ENCODE measurements around the gene ZBTB17.

The ZBTB17 gene

DNA sequence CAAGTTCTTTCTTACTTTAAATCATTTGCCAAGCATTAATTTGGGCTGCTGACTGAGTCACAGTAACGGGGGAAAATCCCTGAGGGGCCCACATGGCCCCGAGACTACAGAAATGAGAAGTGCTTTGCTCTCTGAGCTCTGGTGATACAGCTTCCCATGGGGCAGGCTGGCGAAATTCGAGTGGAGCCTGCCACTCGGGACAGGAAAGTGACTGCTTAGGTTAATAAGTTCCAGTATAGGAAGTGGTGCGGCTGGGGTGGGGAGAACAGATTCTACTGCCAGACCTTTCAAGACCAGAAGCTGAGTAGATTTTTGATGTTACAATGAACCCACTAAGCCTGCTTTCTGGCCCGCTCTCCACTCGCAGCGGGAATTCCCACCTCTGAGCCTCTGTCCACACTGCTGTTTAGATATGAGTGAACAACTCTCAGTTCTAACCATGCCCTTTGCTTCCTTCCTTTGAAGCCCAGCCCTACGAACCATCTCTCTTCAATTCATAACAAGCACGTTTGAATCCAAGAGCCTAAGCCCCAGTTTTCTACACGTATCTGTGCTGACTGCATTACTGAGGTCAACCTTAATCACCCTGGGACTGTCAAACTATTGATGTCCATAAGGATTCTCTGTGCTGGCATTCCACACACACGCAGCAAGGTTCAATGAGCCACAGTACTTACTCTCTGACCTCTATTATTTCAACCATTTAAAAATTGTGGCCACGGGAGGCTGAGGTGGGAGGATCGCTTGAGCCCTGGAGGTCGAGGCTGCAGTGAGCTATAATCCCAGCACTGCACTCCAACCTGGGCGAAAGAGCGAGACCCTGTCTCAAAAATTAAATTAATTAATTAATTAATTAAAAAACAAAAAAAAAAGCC is 9.6 kb downstream of the ZBTB17 start:
- Histone ChIP-seq H3K36me3 (peaks cover 24% of the 10 kb centered on the region), H3K9me3 (ENCODE audit: severe bottlenecking) (no peaks in the 10 kb centered on the region), H3K4me3 (ENCODE audit: low read depth, low read length) (no peak overlapping the region), H3K27ac (no peak overlapping the region), H3K27me3 (ENCODE audit: insufficient read depth, low read depth, severe bottlenecking) (no peaks in the 10 kb centered on the region)
- no peak for DNase-seq
- TF ChIP-seq, protein P1, sequence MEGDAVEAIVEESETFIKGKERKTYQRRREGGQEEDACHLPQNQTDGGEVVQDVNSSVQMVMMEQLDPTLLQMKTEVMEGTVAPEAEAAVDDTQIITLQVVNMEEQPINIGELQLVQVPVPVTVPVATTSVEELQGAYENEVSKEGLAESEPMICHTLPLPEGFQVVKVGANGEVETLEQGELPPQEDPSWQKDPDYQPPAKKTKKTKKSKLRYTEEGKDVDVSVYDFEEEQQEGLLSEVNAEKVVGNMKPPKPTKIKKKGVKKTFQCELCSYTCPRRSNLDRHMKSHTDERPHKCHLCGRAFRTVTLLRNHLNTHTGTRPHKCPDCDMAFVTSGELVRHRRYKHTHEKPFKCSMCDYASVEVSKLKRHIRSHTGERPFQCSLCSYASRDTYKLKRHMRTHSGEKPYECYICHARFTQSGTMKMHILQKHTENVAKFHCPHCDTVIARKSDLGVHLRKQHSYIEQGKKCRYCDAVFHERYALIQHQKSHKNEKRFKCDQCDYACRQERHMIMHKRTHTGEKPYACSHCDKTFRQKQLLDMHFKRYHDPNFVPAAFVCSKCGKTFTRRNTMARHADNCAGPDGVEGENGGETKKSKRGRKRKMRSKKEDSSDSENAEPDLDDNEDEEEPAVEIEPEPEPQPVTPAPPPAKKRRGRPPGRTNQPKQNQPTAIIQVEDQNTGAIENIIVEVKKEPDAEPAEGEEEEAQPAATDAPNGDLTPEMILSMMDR (IDR thresholded peaks at IDR 0.05; ENCODE audit: low read depth, low read length), result no peak

DNA sequence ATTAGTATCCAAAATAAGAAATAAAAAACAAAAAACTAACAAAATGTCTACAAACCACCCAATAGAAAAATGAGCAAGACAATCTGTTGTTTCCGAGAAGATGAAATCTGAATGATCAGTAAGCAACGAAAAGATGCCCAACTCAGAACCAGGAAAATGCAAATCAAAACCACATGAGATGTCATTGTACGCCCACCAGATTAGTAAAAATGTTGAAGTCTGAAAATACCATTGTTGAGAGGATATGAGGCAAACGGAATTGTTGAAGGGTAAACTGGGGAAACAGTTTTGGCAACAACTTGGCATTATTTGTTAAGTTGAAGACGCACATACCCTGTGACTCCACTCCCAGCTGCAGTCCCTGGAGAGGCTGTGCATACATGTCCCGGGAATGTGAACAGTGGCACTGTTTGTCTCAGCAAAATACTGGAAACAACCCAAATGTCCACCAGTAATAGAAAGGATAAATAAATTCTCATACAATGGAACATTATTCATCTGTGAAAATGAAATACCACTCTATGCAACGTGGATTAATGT is 10.6 kb downstream of the ZBTB17 start:
- no peak for DNase-seq
- TF ChIP-seq, protein P1 (IDR thresholded peaks at IDR 0.05; ENCODE audit: low read depth, low read length), result no peak
- Histone ChIP-seq H3K27me3 (ENCODE audit: insufficient read depth, low read depth, severe bottlenecking) (no peaks in the 10 kb centered on the region), H3K36me3 (peaks cover 26% of the 10 kb centered on the region), H3K4me3 (ENCODE audit: low read depth, low read length) (no peak overlapping the region), H3K9me3 (ENCODE audit: severe bottlenecking) (no peaks in the 10 kb centered on the region), H3K27ac (no peak overlapping the region)

DNA sequence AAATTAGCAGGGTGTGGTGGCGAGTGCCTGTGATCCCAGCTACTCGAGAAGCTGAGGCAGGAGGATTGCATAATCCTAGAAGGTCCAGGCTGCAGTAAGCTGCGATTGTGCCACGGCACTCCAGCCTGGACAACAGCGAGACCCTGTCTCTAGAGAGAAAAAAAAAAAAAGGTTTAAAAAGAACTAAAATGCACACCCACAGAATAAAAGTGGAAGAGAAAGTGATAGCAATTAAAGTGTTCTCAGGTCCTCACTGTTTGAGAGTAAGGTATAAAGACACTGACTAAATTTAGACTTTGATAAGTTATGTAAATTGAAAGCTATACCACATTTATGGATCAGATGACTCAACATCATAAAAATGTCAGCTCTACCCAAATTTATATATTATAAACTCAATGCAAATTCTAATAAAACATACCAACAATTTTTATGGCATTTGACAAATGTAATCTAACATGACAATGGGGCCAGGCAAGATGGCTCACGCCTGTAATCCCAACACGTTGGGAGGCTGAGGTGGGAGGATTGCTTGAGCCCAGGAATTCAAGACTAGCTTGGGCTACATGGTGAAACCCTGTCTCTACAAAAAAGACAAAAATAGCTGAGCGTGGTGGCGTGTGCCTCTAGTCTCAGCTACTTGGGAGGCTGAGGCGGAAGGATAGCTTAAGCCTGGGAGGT is 11.8 kb downstream of the ZBTB17 start:
- Histone ChIP-seq H3K36me3 (peaks cover 16% of the 10 kb centered on the region), H3K4me3 (ENCODE audit: low read depth, low read length) (no peak overlapping the region), H3K27me3 (ENCODE audit: insufficient read depth, low read depth, severe bottlenecking) (no peaks in the 10 kb centered on the region), H3K27ac (no peak overlapping the region), H3K9me3 (ENCODE audit: severe bottlenecking) (no peaks in the 10 kb centered on the region)
- DNase-seq, result no peak
- TF ChIP-seq, protein P1 (IDR thresholded peaks at IDR 0.05; ENCODE audit: low read depth, low read length), result no peak

DNA sequence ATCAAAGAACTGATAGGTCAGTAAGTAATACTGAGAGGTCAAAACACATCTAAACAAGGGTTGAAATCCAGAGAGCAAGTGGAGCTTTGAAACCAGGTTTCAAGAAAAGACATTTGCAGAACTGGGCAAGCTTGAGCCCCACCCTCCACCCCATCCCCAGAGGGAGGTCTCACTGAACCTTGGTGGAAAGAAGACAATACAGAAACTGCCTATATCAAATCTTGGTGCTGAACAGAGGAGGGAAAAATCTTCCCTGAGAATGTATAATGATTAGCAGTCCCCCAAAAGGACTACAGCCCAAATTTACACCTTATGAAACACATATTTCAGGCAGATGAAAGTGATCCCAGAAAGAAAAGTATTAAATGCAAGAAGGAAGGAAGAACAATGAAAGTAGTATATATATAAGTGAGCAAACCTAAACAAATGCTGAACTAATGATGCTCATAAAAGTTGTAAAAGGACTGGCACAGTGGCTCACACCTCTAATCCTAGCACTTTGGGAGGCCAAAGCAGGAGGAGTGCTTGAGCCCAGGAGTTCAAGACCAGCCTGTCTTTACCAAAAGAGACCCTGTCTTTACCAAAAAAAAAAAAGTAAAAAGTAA is 12.4 kb downstream of the ZBTB17 start:
- Histone ChIP-seq H3K9me3 (ENCODE audit: severe bottlenecking) (no peaks in the 10 kb centered on the region), H3K27me3 (ENCODE audit: insufficient read depth, low read depth, severe bottlenecking) (no peaks in the 10 kb centered on the region), H3K27ac (no peak overlapping the region), H3K4me3 (ENCODE audit: low read depth, low read length) (no peak overlapping the region), H3K36me3 (peaks cover 10% of the 10 kb centered on the region)
- TF ChIP-seq, protein P1 (IDR thresholded peaks at IDR 0.05; ENCODE audit: low read depth, low read length), result no peak
- no peak for DNase-seq

DNA sequence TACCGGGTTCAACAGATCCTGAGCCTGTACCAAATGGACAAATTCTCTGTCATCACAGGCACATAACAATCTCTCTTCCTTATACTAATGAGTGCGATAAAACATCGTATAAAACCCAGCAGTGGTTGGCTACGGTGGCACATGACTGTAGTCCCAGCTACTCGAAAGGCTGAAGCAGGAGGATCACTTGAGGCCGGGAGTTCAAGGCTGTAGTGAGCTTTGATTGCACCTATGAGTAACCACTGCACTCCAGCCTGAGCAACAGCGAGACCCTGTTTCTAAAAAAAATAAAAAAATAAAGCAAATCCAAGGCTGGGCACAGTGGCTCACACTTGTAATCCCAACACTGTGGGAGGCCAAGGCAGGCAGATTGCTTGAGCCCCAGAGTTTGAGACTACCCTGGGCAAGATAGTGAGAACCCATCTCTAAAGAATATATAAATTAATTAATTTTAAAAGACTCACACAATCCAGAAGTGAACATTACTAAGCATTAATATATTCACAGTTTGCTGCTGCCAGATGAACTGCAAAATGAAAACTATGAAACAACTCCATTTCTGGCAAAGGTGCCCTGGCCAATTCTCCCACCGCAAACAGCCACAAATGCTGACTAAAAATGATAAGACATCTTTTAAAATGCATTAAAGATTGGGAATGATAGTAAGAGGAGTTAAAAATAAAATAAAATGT is 13.1 kb downstream of the ZBTB17 start:
- TF ChIP-seq, protein P1 (IDR thresholded peaks at IDR 0.05; ENCODE audit: low read depth, low read length), result no peak
- H3K27ac ChIP-seq, result no peak overlapping the region
- no peak for DNase-seq
- H3K9me3 ChIP-seq (ENCODE audit: severe bottlenecking), result no peaks in the 10 kb centered on the region
- H3K27me3 ChIP-seq (ENCODE audit: insufficient read depth, low read depth, severe bottlenecking), result no peaks in the 10 kb centered on the region
- H3K36me3 ChIP-seq, result peaks cover 3% of the 10 kb centered on the region
- no peak overlapping the region for H3K4me3 ChIP-seq (ENCODE audit: low read depth, low read length)

Measured in WERI-Rb-1 (cell line).